Caki2 (cell line): ENCODE results near the gene PNLDC1. TPM values are rescaled to one million over a fixed set of nuclear protein-coding genes. Genes with fewer than 3 reads are reported as not detected.
A peak's percentile ranks its signal among the peaks of the same experiment; 100 is the strongest.

ENCODE experiments used
- DNase-seq: peaks from one replicate; pipeline ENCODE4 v3.0.0-alpha.2; 2015; ENCODE audit warnings: low read depth
- in situ Hi-C: cut with HindIII; loops from 2 replicates; pipeline ENCODE4 v1.10.0; 2016; ENCODE audit warnings: low sequenced_read_pairs, low pct_unique_long_range_greater_than_20kb, mixed read lengths
- total RNA-seq: library from RNA; depleted of rRNA; stranded (reverse); fragments of >200 nt; shearing (Covaris generic); gene quantifications from 2 replicates; pipeline ENCODE4 v1.2.3, GENCODE V29; 2014; ENCODE audit warnings: low replicate concordance; rRNA removed

The PNLDC1 gene, protein sequence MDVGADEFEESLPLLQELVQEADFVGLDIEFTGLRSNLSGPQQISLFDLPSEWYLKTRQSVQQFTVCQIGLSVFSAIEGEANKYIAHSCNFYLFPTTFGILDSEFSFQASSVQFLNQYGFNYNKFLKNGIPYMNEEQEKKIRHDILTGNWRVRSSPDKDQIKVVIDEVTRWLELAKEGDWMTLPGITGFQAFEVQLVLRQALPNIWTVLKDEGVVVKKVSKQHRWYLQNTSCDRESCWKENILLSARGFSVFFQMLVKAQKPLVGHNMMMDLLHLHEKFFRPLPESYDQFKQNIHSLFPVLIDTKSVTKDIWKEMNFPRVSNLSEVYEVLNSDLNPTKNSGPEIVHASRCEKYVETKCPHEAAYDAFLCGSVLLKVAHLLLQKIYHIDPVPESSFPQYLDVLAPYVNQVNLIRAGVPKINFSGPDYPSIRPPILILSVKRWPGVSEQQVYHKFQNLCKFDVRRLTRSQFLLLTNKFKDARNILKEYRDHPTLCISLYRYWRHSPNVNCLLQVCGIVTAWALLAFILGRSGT
- total RNA-seq, result not detected in 2 replicates

DNA sequence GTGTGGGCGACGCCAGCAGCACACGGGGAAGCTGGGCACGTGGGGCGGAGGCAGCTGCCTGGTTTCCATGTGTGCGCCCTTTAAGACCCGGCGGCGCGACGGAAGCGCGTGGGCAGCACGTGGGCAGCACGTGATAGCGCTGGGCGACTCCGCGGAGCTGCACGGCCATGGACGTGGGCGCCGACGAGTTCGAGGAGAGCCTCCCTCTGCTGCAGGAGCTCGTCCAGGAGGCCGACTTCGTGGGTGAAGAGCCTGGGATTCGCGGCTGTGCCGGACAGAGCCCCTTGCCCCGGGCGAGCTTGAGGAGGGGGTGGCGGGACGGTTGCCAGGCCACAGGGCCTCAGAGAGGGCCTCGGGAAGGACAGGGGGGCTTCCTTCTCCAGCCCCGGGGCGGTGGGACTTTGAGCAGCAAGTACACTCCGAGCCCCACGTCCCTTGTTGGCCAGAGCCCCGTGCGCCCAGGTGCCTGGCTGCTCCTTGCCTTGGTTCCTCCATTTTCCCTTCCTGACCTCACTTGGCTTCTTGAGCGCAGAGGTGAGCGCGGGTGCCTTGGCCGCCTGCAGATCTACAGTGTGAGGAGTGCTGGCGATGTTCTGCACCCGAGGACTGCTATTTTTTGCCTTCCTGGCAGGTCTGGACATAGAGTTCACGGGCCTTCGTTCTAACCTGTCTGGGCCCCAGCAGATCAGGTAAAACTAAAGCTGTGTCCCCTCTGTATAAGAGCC is at the start of gene PNLDC1:
Gene PNLDC1 (plus strand): TSS at position 136 of the 725 bp plus-strand sequence. CDS start 32 bp downstream, at position 168.
- DNase-seq, result no peak
- in situ Hi-C loops, result no loop called here

DNA sequence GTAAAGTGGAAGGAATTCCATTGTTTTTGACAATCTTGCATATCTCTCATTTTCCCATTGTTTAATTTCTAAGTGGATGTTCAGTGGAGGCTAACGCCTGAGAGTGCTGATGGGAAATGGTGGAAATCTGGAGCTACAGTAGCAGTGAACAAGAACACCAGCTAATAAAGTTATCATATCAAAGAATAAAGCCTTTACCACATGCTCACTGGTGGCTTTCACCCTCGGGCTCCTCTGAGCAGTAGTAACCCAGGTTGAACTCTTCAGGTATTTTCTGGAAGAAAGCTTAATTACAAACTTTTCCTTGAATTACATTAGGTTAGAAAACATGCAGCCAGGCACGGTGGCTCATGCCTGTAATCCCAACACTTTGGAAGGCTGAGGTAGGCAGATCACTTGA is 48.6 kb upstream of the PNLDC1 start:
- no peak for DNase-seq
- in situ Hi-C loops, result no loop called here

DNA sequence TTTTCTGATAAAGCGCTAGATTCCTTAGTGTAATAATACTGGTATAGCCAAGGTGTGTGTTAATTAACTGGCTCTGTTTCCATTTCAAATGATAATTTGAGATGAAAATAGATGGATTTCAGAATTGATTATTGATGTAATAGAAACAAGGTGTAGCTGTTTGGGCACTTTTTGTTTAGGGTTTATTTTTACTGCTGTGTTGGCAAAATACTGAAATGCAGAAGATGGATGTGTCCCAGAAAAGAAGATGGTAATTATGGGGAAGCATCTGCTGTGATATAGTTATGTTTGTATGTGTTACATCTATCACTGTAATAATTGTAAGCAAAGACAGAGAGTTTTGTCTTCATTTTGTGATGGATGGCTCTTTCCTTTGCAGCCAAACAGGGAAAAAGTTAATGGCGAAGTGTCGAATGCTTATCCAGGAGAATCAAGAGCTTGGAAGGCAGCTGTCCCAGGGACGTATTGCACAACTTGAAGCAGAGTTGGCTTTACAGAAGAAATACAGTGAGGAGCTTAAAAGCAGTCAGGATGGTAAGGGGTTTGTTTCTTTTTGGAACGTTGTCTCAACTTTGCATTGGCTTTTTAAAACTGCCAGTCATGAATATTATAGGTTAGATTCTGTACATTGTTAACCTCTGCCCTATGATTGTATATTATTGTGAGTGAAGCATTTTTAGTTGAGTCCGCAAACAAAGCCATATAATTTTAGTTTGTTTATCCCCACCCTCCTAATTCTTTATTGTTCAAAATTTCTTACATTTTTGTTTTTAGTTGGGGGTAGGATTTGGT is 46.8 kb upstream of the PNLDC1 start:
- in situ Hi-C loops, result no loop called here

DNA sequence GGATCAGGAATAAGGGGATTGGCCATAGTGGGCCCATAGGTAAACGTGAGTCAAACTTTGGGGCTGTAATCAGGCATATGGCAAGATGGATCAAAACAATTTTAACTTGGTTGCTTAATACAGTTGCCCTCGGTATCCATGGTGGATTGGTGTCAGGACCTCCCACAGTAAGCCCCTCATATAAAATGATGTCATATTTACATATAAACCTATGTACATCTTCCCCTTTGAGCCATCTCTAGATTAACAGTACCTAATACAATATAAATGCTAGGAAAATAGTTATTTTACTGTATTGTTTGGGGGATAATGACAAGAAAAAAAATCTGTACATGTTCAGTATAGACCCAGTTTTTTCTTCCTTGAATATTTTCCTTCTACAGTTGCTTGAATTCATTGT is 45.7 kb upstream of the PNLDC1 start:
- DNase-seq, result no peak
- in situ Hi-C loops, result no loop called here

More for the DNA sequence above, 46.8 kb upstream of the PNLDC1 start:
- no peak for DNase-seq

DNA sequence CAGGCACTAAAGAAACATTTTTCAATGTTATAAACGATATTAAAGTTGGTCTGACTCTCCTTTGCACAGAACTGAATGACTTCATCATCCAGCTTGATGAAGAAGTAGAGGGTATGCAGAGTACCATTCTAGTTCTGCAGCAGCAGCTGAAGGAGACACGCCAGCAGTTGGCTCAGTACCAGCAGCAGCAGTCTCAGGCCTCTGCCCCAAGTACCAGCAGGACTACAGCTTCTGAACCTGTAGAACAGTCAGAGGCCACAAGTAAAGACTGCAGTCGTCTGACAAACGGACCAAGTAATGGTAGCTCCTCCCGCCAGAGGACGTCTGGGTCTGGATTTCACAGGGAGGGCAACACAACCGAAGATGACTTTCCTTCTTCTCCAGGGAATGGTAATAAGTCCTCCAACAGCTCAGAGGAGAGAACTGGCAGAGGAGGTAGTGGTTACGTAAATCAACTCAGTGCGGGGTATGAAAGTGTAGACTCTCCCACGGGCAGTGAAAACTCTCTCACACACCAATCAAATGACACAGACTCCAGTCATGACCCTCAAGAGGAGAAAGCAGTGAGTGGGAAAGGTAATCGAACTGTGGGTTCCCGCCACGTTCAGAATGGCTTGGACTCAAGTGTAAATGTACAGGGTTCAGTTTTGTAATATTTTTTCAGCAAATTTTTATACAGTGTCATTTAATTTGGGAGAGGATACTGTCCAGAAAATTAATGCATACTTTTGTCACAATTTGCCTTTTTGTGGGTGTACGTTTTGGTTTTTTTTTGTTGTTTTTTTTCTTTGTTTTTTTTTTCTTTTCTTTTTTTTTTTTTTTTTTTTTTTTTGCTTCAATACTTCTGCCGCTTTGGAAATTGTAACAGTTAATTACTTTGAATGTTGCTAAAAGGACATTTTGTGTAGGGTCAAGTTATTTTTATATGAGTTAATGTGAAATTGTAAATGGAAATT is 44.8 kb upstream of the PNLDC1 start:
- DNase-seq, result no peak
- in situ Hi-C loops, result no loop called here

DNA sequence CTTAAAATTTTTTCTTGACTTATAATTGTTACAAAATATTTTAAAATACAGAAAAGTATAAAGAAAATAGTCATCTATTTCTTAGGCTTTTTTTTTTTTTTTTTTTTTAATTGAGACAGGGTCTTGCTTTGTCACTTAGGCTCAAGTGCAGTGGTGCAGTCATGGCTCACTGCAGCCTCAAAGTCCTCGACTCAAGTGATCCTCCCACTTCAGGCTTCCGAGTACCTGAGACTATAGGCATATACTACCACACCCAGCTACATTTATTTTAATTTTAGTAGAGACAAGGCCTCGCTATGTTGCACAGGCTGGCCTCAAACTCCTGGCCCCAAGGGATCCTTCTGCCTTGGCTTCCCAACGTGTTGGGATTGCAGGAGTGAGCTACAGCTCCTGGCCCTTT is 43.6 kb upstream of the PNLDC1 start:
- DNase-seq, result no peak
- in situ Hi-C loops, result no loop called here

DNA sequence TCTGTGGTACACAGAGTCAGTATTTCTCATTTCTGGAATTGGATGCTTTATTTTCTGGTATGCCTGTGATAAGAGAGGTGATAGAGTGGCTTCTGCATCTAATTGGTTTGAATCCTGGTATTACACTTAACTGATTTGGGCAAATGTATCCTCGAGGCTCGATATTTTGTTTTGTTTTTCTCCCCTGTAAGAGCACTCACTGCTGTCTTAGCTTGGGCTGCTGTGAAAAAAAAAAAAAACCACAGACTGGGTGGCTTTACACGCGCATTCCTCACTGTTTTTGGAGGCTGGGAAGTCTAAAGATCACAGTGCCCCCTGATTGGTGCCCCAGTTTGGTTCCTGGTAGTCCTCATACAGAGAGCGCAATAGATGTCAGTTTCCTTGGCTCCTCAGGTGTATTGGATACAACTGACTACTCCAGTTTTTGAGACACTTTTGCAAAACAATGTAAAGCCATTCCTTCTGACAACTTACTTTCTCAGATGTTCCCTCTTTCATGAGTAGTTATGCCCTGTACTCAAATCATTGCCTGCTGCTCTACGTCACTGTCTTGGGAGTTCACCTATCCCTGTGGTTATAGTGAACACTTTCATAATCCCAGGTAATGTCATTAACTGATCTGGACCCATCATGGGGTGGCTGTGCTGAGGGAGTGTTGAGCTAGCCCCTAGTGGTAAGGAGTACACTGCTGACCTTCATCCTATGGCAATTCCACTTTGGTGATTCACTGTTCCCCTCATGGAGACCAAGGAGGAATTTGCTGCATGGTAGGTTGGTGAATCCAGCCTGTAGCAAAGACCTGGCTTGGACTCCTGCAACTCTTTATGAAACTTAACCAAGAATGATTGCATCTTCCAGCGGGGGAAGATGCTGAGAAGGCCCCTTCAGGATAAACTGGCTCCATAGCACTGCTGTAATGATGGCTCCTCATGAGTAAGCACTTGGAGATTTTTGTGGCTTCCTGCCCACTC is 41.8 kb upstream of the PNLDC1 start:
- in situ Hi-C loops, result no loop called here
- peak; percentile 26 for DNase-seq

DNA sequence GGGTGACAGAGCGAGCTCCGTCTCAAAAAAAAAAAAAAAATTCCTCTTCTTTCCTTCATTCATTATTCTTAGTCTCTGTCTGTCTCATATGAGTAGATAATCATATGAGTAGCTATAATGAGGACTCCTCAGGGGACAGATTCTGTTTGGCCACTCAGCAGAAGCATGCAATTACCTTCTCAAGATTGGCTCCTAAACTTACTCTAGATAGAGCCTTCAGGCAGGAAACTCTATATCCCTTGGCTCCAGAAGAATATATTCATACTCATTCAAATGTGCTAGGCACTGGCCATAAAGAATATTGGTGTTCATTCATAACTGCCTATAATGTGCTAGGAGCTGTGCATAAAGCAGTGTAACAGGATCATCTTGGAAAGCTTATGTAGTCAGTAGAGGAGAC is 40.4 kb upstream of the PNLDC1 start:
- in situ Hi-C loops, result no loop called here

DNA sequence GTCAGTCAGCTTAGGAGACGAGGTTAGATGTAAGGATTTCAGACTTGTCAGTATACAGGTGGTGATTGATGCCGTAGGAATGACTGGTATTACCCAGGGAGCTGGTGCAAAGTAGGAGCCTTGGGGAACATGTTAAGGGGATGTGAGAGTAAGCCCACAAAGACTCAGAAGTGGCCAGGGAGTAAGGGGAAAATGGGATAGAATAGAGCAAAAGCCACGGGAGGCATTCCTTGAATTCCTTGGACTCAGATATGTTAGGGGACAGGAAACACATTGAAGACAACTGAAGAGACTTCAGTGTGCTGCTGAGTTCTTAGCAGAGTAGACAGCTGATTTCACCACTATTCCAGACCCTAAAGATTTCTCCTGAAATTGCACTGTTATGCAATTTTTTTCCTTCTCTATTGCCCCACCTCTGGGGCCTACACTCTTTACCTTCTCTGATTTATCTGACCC is 39.4 kb upstream of the PNLDC1 start:
- peak; percentile 36 for DNase-seq
- in situ Hi-C loops, result no loop called here

More for the DNA sequence above, 40.4 kb upstream of the PNLDC1 start:
- DNase-seq, result no peak

DNA sequence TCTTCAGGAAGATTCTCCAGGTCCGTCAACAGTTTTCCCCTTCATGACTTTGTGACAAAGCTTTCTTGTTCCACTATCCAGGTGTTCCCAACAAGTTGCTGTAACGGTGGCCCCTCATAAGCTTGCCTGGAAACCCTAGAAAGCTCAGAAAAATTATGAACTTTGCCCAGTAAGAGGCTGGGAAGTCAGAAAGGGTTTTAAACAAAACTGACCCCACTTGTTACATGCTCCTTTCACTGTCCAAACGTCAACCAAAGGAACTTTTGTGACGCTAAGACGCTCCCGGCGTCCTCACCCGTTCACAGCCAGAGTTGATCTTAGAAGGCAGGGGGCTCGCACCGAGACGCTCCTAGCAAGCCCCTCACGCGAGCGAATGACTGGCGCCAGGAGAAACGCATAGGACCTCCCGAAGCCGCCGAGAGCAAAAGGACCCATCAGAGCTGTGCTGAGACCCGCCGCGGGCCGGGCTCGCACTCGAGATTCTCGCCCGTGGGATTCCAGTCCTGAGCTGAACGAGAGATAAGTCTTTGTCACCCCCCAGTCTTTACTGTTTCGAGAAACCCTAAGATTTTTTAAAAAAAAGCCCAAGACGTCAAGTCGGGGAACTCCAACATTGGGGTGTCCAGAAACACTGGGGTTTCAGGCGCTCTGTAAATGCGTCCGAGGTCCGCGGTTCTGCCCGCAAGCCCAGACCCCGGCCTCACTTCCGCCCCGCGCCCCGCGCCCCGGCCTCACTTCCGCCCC is 38.8 kb upstream of the PNLDC1 start:
- no peak for DNase-seq
- in situ Hi-C loops, result no loop called here

DNA sequence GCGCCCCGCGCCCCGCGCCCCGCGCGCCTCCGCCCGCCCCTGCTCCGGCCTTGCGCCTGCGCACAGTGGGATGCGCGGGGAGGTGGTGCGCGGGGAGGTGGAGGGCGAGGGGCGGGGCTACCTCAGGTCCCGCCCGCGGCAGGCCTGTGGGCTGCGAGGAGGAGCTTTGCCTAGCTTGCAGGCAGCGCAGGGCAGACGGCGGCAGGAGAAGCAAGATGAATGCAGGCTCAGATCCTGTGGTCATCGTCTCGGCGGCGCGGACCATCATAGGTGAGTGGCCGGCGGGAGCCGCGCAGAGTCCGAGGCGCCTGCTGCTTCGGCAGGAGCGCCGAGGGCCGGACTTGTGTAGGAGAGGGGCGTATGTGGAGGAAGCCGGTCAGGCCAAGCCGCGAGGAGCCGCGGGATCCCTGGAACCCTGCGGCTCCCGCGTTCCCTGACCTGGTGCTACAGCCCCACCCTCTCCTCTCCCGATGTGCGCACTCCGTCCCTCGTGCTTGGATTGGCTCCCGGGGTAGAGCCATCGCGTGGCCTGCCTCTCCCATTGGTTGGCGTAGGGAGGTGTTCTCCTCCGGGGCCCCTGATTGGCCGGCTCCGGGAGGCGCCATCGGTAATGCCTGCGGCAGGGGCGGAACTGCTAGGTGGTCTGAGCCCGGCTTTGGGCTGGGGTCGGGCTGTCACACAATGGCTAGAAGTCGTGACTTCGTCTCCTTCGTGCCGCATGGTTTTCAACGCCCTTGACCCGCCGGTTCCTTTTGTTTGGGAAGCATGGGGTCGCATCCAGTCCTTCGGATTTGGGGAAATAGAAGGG is 38.0 kb upstream of the PNLDC1 start, which contains the start of gene ACAT2:
Gene ACAT2 (plus strand): TSS at position 173 of the 808 bp plus-strand sequence. CDS start 43 bp downstream, at position 216.
- peak; percentile 93 for DNase-seq
- in situ Hi-C loops, result no loop called here

DNA sequence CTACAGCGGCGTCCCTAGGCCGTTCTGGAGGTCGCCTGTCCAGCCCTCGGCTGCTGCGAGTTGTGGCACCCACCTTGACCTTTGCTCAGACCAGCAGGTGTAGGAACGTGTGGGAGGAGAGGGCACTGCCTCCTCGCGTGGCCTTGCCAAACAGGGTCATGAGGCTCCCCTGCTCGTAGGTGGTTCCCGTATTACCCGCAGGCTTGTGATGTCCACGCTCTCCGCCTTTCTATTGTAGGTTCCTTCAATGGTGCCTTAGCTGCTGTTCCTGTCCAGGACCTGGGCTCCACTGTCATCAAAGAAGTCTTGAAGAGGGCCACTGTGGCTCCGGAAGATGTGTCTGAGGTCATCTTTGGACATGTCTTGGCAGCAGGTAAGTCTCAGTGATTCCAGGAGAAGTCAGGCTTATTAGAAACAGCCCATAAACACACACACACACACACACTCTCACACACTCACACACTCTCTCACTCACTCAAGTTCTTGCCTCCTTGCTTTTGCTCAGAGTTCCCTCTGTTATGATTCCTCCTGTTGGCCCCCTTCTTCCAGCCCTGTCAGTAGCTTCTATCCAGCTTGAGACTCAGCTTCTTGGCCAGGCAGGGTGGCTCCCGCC is 37.3 kb upstream of the PNLDC1 start:
- in situ Hi-C loops, result no loop called here
- no peak for DNase-seq

DNA sequence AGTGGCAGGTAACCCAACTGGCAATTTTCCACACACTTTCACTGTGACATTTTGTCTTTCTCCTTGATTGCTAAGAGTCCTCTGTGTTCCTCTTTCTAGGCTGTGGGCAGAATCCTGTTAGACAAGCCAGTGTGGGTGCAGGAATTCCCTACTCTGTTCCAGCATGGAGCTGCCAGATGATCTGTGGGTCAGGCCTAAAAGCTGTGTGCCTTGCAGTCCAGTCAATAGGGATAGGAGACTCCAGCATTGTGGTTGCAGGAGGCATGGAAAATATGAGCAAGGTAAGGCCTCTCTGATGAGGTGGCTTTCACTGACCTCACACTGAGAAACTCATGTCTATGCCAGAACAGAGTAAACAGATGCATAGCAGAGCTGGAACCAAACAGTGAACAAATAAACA is 33.2 kb upstream of the PNLDC1 start:
- no peak for DNase-seq
- in situ Hi-C loops, result no loop called here

DNA sequence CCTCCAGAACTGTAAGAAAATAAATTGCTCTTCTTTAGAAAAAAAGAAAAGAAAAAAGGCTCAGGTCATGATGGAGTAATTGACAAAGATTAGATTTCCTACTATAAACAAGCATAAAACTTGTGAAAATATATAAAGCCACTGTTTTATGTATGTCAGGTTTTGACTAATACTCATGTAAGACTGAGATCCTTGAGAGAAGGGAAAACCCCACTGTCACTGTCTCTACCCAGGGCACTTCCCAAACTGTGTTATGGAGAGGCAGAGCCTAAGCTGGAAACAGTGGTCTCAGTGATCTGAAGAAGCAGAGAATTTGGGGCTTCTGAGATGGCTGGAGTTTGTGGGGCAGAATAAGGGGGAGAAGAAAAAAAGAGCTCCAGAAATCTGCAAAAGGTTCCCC is 30.6 kb upstream of the PNLDC1 start:
- in situ Hi-C loops, result no loop called here
- no peak for DNase-seq
